K562 (cell line): ENCODE measurements around the gene PLEKHM1.

Experiments
- ARID3B ChIP-seq: fragments of 250-450 bp; sonication (Bioruptor Pico); IDR thresholded peaks from 2 replicates; pipeline ENCODE4 v1.4.0; 2020; ENCODE audit warnings: borderline replicate concordance
- CTBP1 ChIP-seq: fragments of 450-650 bp; IDR thresholded peaks from 2 replicates; pipeline ENCODE4 v1.6.1; 2016; ENCODE audit warnings: borderline replicate concordance
- ZNF143 ChIP-seq: sonication (generic); formaldehyde crosslinking; IDR thresholded peaks from 2 replicates; pipeline ENCODE4 v1.9.0; 2022; ENCODE audit warnings: mild to moderate bottlenecking, missing genetic modification reagents
- ZNF274 ChIP-seq: IDR thresholded peaks from 2 replicates; pipeline ENCODE4 v1.6.1; 2011; ENCODE audit warnings: low read depth, mild to moderate bottlenecking, low read length, moderate library complexity, borderline replicate concordance

- TF ChIP-seq ZNF143 (CRISPR knock-in tag) (no peak), ARID3B (CRISPR knock-in tag) (no peak), ZNF274 (no peak), CTBP1 (no peak)
These were observed 39.4 kb downstream of the PLEKHM1 start for GRCh38 chr17:45451131-45451530.
